HL-60 (cell line): Measurements from ENCODE around the gene YY1.

Experiments
- DNase-seq, 2 experiments: peaks; one replicate each; pipeline ENCODE4 v3.0.0-alpha.2; 2010 to 2020; ENCODE audit warnings: low read depth in 1 of 2, low spot score in 1 of 2
- H3K27ac ChIP-seq: fragments of 250-450 bp; sonication (Bioruptor Pico); replicated peaks from 2 replicates; pipeline ENCODE4 v1.5.1; 2020; ENCODE audit warnings: mild to moderate bottlenecking, moderate library complexity
- H3K27me3 ChIP-seq: fragments of 250-450 bp; sonication (Bioruptor Pico); 2 replicates; pipeline ENCODE4 v1.5.1; 2021; ENCODE audit warnings: mild to moderate bottlenecking, moderate library complexity; ENCODE audit not compliant: insufficient read depth, poor library complexity, severe bottlenecking
- H3K4me3 ChIP-seq: replicated peaks from 2 replicates; pipeline ENCODE4 v1.5.1; 2011; ENCODE audit warnings: mild to moderate bottlenecking, control low read depth, low read length; ENCODE audit not compliant: insufficient read depth
- CTCF ChIP-seq: IDR thresholded peaks from one replicate; pipeline ENCODE4 v1.5.1; 2011; ENCODE audit warnings: low read length, control low read depth, inconsistent platforms; ENCODE audit not compliant: insufficient read depth
- GABPA ChIP-seq: IDR thresholded peaks from 2 replicates; pipeline ENCODE4 v1.6.1; 2012; ENCODE audit warnings: low read depth
- POLR2AphosphoS5 ChIP-seq: IDR thresholded peaks from 2 replicates; pipeline ENCODE4 v1.6.1; 2012; ENCODE audit warnings: low read depth
- REST ChIP-seq: IDR thresholded peaks from 2 replicates; pipeline ENCODE4 v1.6.1; 2012; ENCODE audit warnings: low read depth; ENCODE audit not compliant: insufficient replicate concordance
- SPI1 ChIP-seq: IDR thresholded peaks from 2 replicates; pipeline ENCODE4 v1.6.1; 2012; ENCODE audit warnings: low read depth, mild to moderate bottlenecking, borderline replicate concordance

Gene YY1

GRCh38 chr14:100224229-100224866, 14.6 kb upstream of the YY1 start:
- peak overlapping the region; percentile 79 for H3K27ac ChIP-seq
- no peak overlapping the region for H3K4me3 ChIP-seq
- no peak for TF ChIP-seq POLR2AphosphoS5
- TF ChIP-seq GABPA = no peak
- no peak for TF ChIP-seq CTCF
- no peak for TF ChIP-seq SPI1
- TF ChIP-seq REST = no peak
- H3K27me3 ChIP-seq = no peaks in the 10 kb centered on the region
- DNase-seq = peak in 1 of 2 experiments; percentile 25

GRCh38 chr14:100225169-100225568, 13.8 kb upstream of the YY1 start:
- Histone ChIP-seq H3K27ac (peak overlapping the region; percentile 79), H3K4me3 (no peak overlapping the region), H3K27me3 (no peaks in the 10 kb centered on the region)
- TF ChIP-seq REST = no peak
- TF ChIP-seq SPI1 = no peak
- no peak for TF ChIP-seq CTCF
- no peak for TF ChIP-seq GABPA
- TF ChIP-seq POLR2AphosphoS5 = no peak
- DNase-seq = no peak

GRCh38 chr14:100230361-100230760, 8.6 kb upstream of the YY1 start:
- no peak overlapping the region for H3K27ac ChIP-seq
- TF ChIP-seq REST (no peak), SPI1 (no peak), POLR2AphosphoS5 (no peak), GABPA (no peak), CTCF (no peak)
- DNase-seq = no peak
- H3K4me3 ChIP-seq = no peak overlapping the region
- no peaks in the 10 kb centered on the region for H3K27me3 ChIP-seq
